Nephron progenitor cell (in vitro differentiated cells): ENCODE results near the gene ZNF503.

Source experiments
- DNase-seq: peaks from one replicate; pipeline ENCODE4 v3.0.0; 2021
- H3K27ac Mint-ChIP-seq: 2 replicates; pipeline ENCODE4 v1.8.0; 2021; ENCODE audit warnings: mild to moderate bottlenecking, moderate library complexity, mixed read lengths
- H3K27me3 Mint-ChIP-seq: 2 replicates; pipeline ENCODE4 v1.8.0; 2021; ENCODE audit warnings: mild to moderate bottlenecking, low read depth, mixed read lengths; ENCODE audit not compliant: poor library complexity
- H3K36me3 Mint-ChIP-seq: 2 replicates; pipeline ENCODE4 v1.8.0; 2021; ENCODE audit warnings: low read depth, mixed read lengths
- H3K4me1 Mint-ChIP-seq: 2 replicates; pipeline ENCODE4 v1.8.0; 2021; ENCODE audit warnings: mixed read lengths
- H3K4me3 Mint-ChIP-seq: 2 replicates; pipeline ENCODE4 v1.8.0; 2021; ENCODE audit warnings: mild to moderate bottlenecking, moderate library complexity, mixed read lengths
- H3K9me3 Mint-ChIP-seq: 2 replicates; pipeline ENCODE4 v1.8.0; 2021; ENCODE audit warnings: mild to moderate bottlenecking, moderate library complexity, mixed read lengths
- CTCF ChIP-seq: fragments of 200-600 bp; sonication (generic); IDR thresholded peaks from 2 replicates; pipeline ENCODE4 v1.5.0; 2021; ENCODE audit warnings: antibody characterized with exemption

ZNF503 gene

DNA sequence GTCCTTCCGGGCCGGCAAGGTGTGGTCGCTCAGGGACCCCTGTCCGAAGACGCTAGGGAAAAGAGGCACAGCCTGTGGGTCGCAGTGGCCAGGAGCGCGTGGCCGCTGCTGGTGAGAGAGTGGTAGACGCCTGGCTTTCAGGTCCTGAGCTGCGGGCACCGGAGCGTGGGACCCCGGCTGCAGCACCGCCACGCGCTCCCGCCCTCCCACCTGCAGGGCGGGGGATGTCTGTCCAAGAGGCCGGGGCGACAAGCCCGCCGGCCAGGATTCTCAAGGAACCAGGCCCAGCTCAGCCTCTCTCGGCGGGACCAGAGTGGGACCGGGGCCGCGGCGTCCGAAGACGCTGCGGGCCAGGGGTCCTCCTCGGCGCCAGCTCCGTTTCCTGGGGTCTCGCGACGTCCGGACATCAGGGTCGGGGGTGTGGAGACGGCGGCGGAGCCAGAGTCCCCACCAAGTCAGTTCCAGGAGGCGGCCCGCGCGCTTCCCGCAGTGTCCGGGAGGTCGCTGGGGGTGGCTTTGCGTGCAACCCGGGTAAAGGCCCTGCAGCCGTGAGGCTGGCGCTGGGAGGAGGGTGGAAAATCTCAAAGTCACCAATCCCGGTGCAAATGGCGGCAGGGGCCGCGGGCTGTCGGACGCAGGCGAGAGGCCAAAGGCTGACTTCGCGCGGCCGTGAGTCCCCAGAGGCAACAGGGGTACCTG is 5.5 kb downstream of the ZNF503 start:
- Mint-ChIP-seq H3K4me3 (peak overlapping the region; percentile 83), H3K27me3 (peaks cover 21% of the 10 kb centered on the region), H3K9me3 (no peaks in the 10 kb centered on the region), H3K27ac (peak overlapping the region; percentile 86), H3K4me1 (peaks cover 28% of the 10 kb centered on the region), H3K36me3 (peaks cover 62% of the 10 kb centered on the region)
- no peak for TF ChIP-seq CTCF
- peak; percentile 66 for DNase-seq

GRCh38 chr10:75395066-75395931 is 6.3 kb downstream of the ZNF503 start:
- DNase-seq, result peak; percentile 88
- Mint-ChIP-seq H3K27me3 (peaks cover 24% of the 10 kb centered on the region), H3K4me3 (peak overlapping the region; percentile 83), H3K36me3 (peaks cover 63% of the 10 kb centered on the region), H3K27ac (peak overlapping the region; percentile 88), H3K9me3 (no peaks in the 10 kb centered on the region), H3K4me1 (peaks cover 36% of the 10 kb centered on the region)
- TF ChIP-seq CTCF, result peak; percentile 95

DNA sequence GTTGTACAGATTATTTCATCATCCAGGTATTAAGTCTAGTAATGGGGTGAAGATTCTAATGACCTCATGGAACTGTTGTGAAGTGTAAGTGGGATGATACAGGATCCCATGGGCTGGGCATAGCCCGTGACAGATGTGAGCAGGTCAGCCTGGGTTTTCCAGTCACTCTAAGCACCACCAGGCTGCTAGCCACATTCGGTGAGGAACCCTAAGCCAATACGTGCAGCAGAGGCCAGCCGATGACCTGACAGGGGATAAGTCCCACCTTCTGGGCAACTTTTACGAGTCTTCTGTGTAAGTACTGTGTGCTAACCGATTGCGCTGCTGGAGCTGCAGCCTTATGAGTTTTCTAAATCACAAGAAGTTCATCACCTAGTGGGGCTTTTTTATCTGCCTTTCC is 7.3 kb downstream of the ZNF503 start:
- Mint-ChIP-seq H3K4me3 (peak overlapping the region; percentile 83), H3K27me3 (peaks cover 28% of the 10 kb centered on the region), H3K9me3 (no peaks in the 10 kb centered on the region), H3K36me3 (peaks cover 59% of the 10 kb centered on the region), H3K4me1 (peaks cover 36% of the 10 kb centered on the region), H3K27ac (no peak overlapping the region)
- TF ChIP-seq CTCF, result no peak
- no peak for DNase-seq

DNA sequence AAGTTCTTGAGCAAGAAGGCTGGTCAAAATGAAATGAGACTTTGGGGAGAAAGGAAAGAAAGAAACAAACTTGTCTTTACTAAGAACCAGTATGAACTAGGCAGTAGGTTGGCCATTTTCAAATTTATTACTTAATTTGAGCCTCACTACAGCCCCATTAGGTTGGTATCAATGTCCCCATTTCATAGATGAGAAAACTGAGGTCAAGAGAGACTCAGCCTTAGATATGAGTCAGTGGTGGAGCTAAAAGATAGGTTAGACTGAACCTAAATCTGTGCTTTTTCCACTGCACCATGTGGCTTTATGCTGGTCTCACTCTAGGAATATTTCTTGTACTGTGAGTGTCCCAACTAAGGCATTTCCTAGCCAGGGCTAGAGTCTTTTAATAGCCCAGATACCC is 8.8 kb downstream of the ZNF503 start:
- Mint-ChIP-seq H3K36me3 (peaks cover 57% of the 10 kb centered on the region), H3K4me3 (no peak overlapping the region), H3K27me3 (peaks cover 29% of the 10 kb centered on the region), H3K4me1 (peaks cover 32% of the 10 kb centered on the region), H3K27ac (no peak overlapping the region), H3K9me3 (peaks cover 9% of the 10 kb centered on the region)
- no peak for TF ChIP-seq CTCF
- DNase-seq, result no peak

DNA sequence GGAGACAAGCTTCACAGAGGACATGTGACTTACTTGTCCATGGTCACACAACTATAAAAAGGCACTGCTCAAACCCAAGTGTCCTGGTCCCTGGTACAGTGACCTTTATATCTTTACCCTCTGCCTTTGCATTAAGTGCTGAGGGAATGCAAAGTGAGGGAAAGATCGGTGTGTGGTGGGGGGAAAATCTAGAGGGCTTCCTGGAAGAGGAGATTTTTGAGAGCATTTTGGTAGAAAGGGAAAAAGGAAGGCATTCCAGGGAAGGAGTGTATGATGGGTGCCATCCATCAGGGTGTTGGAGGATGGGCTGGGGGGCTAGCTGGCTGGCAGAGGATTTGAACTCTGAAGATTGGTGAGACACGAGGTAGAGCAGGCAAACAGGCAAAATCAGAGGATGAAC is 9.3 kb downstream of the ZNF503 start:
- DNase-seq, result no peak
- no peak for TF ChIP-seq CTCF
- Mint-ChIP-seq H3K9me3 (peaks cover 14% of the 10 kb centered on the region), H3K36me3 (peaks cover 58% of the 10 kb centered on the region), H3K4me3 (no peak overlapping the region), H3K4me1 (peaks cover 28% of the 10 kb centered on the region), H3K27me3 (peaks cover 26% of the 10 kb centered on the region), H3K27ac (no peak overlapping the region)
